ENCODE measurements around the gene IQSEC1. TPM values are rescaled to one million over a fixed set of nuclear protein-coding genes. Genes with fewer than 3 reads are reported as not detected.

Gene IQSEC1
- total RNA-seq, result 16.4 and 37.9 TPM in 2 replicates

GRCh38 chr3:13073326-13074005, at the start of gene IQSEC1:
Gene IQSEC1 (minus strand): TSS chr3:13073429. CDS start chr3:13073014, 415 bp downstream.

Other genes with a start within 250 kb of the IQSEC1 start
- gene RPL32, start 231.9 kb downstream of the IQSEC1 start, total RNA-seq, result 593 and 1,321 TPM in 2 replicates

All from smooth muscle cell of trachea (primary cell).